NCI-H1694 (cell line): Measurements from ENCODE around the gene IFI44L.

Source experiments
- DNase-seq: peaks from one replicate; lab custom pipeline; 2025; lab: John Stamatoyannopoulos, UW

The IFI44L gene

GRCh38 chr1:78641558-78641957, 21.3 kb downstream of the IFI44L start:
- DNase-seq, result no peak

- no peak for DNase-seq
Measured at GRCh38 chr1:78645723-78646122, 25.5 kb downstream of the IFI44L start.

- no peak for DNase-seq
Measured at GRCh38 chr1:78647238-78647637, 27.0 kb downstream of the IFI44L start.

GRCh38 chr1:78649628-78650027, 29.4 kb downstream of the IFI44L start, which contains the start of gene IFI44:
TSS of gene IFI44 (plus strand) at chr1:78649831. CDS start at chr1:78650196, 365 bp downstream.
- no peak for DNase-seq

GRCh38 chr1:78650114-78650660, 29.9 kb downstream of the IFI44L start:
- no peak for DNase-seq

GRCh38 chr1:78651241-78651640, 31.0 kb downstream of the IFI44L start:
- no peak for DNase-seq

- DNase-seq, result no peak
Measured at GRCh38 chr1:78652019-78652560, 31.8 kb downstream of the IFI44L start.

GRCh38 chr1:78658901-78659300, 38.7 kb downstream of the IFI44L start:
- no peak for DNase-seq

GRCh38 chr1:78663923-78664322, 43.7 kb downstream of the IFI44L start:
- no peak for DNase-seq

- DNase-seq, result no peak
Measured at GRCh38 chr1:78664763-78665162, 44.5 kb downstream of the IFI44L start.

- DNase-seq, result no peak
Measured at GRCh38 chr1:78665809-78666208, 45.6 kb downstream of the IFI44L start.

GRCh38 chr1:78667939-78668338, 47.7 kb downstream of the IFI44L start:
- no peak for DNase-seq

- DNase-seq, result no peak
Measured at GRCh38 chr1:78668427-78668826, 48.2 kb downstream of the IFI44L start.

GRCh38 chr1:78672428-78672827, 52.2 kb downstream of the IFI44L start:
- no peak for DNase-seq

- DNase-seq, result no peak
Measured at GRCh38 chr1:78673120-78673519, 52.9 kb downstream of the IFI44L start.

GRCh38 chr1:78676347-78676982, 56.2 kb downstream of the IFI44L start:
- peak; percentile 49 for DNase-seq

GRCh38 chr1:78676993-78677392, 56.7 kb downstream of the IFI44L start:
- DNase-seq, result no peak

GRCh38 chr1:78677788-78678187, 57.5 kb downstream of the IFI44L start:
- no peak for DNase-seq

GRCh38 chr1:78678324-78678723, 58.1 kb downstream of the IFI44L start:
- DNase-seq, result no peak

GRCh38 chr1:78681265-78681664, 61.0 kb downstream of the IFI44L start:
- DNase-seq, result no peak

- no peak for DNase-seq
Measured at GRCh38 chr1:78682496-78682895, 62.2 kb downstream of the IFI44L start.

- no peak for DNase-seq
Measured at GRCh38 chr1:78683079-78683478, 62.8 kb downstream of the IFI44L start.

GRCh38 chr1:78687315-78687714, 67.1 kb downstream of the IFI44L start:
- DNase-seq, result no peak

- no peak for DNase-seq
Measured at GRCh38 chr1:78687914-78688313, 67.7 kb downstream of the IFI44L start.
